Measurements from ENCODE around the gene RIPK1. TPM values are rescaled to one million over a fixed set of nuclear protein-coding genes. Genes with fewer than 3 reads are reported as not detected.
"Not testable (repeated sequence)": the region's sequence is repeated elsewhere in the genome, so short reads cannot be mapped to it uniquely, and the experiment has no call there.

Gene RIPK1
- total RNA-seq, 1 donor from 2014 or later: 4.9 TPM

DNA sequence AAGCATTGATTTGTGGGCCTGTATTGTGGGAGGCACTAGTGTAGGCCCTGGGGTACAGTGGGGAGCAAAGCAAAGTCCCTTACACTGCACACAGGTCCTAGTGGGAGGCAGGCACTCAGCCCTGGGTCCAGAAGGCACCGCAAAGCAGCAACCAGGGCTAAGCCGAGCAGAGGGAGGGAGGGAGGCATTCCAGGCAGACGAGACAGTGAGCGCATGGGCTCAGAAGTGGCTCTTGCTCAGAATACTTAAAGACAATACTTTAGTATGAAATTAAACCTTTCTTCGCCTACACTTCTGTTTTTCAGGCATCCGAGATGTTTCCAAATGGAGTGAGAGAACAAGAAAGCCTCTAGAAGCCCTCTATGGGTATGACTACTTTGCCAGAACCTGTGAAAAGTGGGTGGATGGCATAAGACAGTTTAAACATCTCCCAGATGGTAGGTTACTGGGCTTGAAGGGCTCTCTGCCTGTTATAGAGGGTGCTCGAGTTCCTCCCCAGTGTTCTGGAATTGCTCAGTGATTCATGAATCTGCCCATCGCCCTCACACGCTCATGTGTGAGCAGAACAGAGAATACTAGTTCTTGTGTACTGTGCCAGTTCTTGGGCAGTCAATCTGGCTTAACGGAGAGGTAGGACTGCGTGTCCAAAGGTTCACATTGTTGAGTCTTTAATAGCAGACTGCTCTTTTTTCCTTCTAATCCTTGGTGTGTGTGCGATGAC, 68.9 kb downstream of the RIPK1 start:
- Histone ChIP-seq H4K20me1 (ENCODE audit: low read depth) (no peaks in the 10 kb centered on the region), H3K27me3 (no peaks in the 10 kb centered on the region), H2AFZ (replicated peaks) (no peak overlapping the region), H3K79me2 (ENCODE audit: low read depth) (no peaks in the 10 kb centered on the region), H3K9me3 (ENCODE audit: low read depth) (no peaks in the 10 kb centered on the region), H3F3A (ENCODE audit: low read depth) (no peaks in the 10 kb centered on the region), H3K4me1 (no peaks in the 10 kb centered on the region), H3K27ac (no peak overlapping the region), H3K9ac (no peak overlapping the region), H3K4me3 (no peak overlapping the region), H3K4me2 (no peak overlapping the region), H3K36me3 (peaks cover 21% of the 10 kb centered on the region)
- no peak for TF ChIP-seq EZH2 (IDR thresholded peaks at IDR 0.05)
- Mint-ChIP-seq H3K9me3 (no peaks in the 10 kb centered on the region), H3K36me3 (peaks cover 51% of the 10 kb centered on the region), H3K4me1 (no peaks in the 10 kb centered on the region), H3K27ac (no peak overlapping the region), H3K4me3 (no peak overlapping the region), H3K27me3 (ENCODE audit: insufficient read depth, low read depth) (peaks cover 2% of the 10 kb centered on the region)
- no peak for DNase-seq (ENCODE audit: low spot score)

GRCh38 chr6:3137873-3138272, 69.6 kb downstream of the RIPK1 start:
- not testable (repeated sequence) for H3K4me2 ChIP-seq; H3K9ac ChIP-seq; H3K27ac Mint-ChIP-seq; H3K9me3 ChIP-seq (ENCODE audit: low read depth); DNase-seq (ENCODE audit: low spot score); H3K27me3 ChIP-seq; H2AFZ ChIP-seq (replicated peaks); H4K20me1 ChIP-seq (ENCODE audit: low read depth); H3K27me3 Mint-ChIP-seq (ENCODE audit: insufficient read depth, low read depth); H3K27ac ChIP-seq; H3K4me3 Mint-ChIP-seq; H3K4me1 ChIP-seq; H3K4me3 ChIP-seq; H3F3A ChIP-seq (ENCODE audit: low read depth); H3K79me2 ChIP-seq (ENCODE audit: low read depth); H3K9me3 Mint-ChIP-seq; H3K4me1 Mint-ChIP-seq
- H3K36me3 Mint-ChIP-seq: peaks cover 52% of the 10 kb centered on the region
- peaks cover 21% of the 10 kb centered on the region for H3K36me3 ChIP-seq

DNA sequence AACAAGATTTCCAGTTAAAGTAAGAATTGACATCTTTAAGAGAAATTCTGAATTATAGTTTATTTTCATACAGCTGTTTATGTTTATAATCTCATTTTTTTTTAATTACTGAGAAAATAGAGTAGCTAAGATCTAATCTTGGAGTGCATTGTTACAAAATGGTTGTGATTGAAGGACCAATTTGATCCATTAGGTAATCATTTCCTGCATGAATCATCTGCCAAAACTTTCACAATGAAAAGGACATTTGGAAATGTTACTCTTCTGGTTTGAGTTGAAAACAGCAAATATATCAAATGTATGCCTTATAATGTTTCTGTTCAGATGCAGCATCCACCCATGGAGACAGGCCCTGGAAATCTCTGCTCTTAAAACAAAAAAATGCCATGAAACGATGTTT, 70.0 kb downstream of the RIPK1 start:
- Histone ChIP-seq H3F3A (ENCODE audit: low read depth) (peaks cover 8% of the 10 kb centered on the region), H4K20me1 (ENCODE audit: low read depth) (no peaks in the 10 kb centered on the region), H3K4me3 (no peak overlapping the region), H3K9ac (no peak overlapping the region), H3K27ac (no peak overlapping the region), H3K4me1 (peaks cover 8% of the 10 kb centered on the region), H3K79me2 (ENCODE audit: low read depth) (no peaks in the 10 kb centered on the region), H3K9me3 (ENCODE audit: low read depth) (no peaks in the 10 kb centered on the region), H2AFZ (replicated peaks) (no peak overlapping the region), H3K4me2 (no peak overlapping the region), H3K36me3 (peaks cover 21% of the 10 kb centered on the region), H3K27me3 (no peaks in the 10 kb centered on the region)
- DNase-seq (ENCODE audit: low spot score): no peak
- Mint-ChIP-seq H3K36me3 (peaks cover 53% of the 10 kb centered on the region), H3K4me3 (no peak overlapping the region), H3K9me3 (no peaks in the 10 kb centered on the region), H3K27me3 (ENCODE audit: insufficient read depth, low read depth) (no peaks in the 10 kb centered on the region), H3K27ac (no peak overlapping the region), H3K4me1 (peaks cover 7% of the 10 kb centered on the region)
- TF ChIP-seq, protein P1, sequence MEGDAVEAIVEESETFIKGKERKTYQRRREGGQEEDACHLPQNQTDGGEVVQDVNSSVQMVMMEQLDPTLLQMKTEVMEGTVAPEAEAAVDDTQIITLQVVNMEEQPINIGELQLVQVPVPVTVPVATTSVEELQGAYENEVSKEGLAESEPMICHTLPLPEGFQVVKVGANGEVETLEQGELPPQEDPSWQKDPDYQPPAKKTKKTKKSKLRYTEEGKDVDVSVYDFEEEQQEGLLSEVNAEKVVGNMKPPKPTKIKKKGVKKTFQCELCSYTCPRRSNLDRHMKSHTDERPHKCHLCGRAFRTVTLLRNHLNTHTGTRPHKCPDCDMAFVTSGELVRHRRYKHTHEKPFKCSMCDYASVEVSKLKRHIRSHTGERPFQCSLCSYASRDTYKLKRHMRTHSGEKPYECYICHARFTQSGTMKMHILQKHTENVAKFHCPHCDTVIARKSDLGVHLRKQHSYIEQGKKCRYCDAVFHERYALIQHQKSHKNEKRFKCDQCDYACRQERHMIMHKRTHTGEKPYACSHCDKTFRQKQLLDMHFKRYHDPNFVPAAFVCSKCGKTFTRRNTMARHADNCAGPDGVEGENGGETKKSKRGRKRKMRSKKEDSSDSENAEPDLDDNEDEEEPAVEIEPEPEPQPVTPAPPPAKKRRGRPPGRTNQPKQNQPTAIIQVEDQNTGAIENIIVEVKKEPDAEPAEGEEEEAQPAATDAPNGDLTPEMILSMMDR (IDR thresholded peaks at IDR 0.05): no peak
- no peak for TF ChIP-seq EZH2phosphoT487 (IDR thresholded peaks at IDR 0.05)
- no peak for TF ChIP-seq EZH2 (IDR thresholded peaks at IDR 0.05)

- Histone ChIP-seq H3K4me3 (no peak overlapping the region), H2AFZ (replicated peaks) (no peak overlapping the region), H3K4me2 (no peak overlapping the region), H3K27me3 (no peaks in the 10 kb centered on the region), H3K4me1 (peaks cover 9% of the 10 kb centered on the region), H4K20me1 (ENCODE audit: low read depth) (no peaks in the 10 kb centered on the region), H3K79me2 (ENCODE audit: low read depth) (no peaks in the 10 kb centered on the region), H3K27ac (no peak overlapping the region), H3F3A (ENCODE audit: low read depth) (peaks cover 8% of the 10 kb centered on the region), H3K36me3 (peaks cover 21% of the 10 kb centered on the region), H3K9ac (no peak overlapping the region), H3K9me3 (ENCODE audit: low read depth) (no peaks in the 10 kb centered on the region)
- Mint-ChIP-seq H3K9me3 (no peaks in the 10 kb centered on the region), H3K4me3 (no peak overlapping the region), H3K36me3 (peaks cover 49% of the 10 kb centered on the region), H3K4me1 (peaks cover 10% of the 10 kb centered on the region), H3K27me3 (ENCODE audit: insufficient read depth, low read depth) (no peaks in the 10 kb centered on the region), H3K27ac (no peak overlapping the region)
- no peak for TF ChIP-seq EZH2 (IDR thresholded peaks at IDR 0.05)
- TF ChIP-seq, protein P1 (IDR thresholded peaks at IDR 0.05): no peak
- no peak for TF ChIP-seq EZH2phosphoT487 (IDR thresholded peaks at IDR 0.05)
- DNase-seq (ENCODE audit: low spot score): no peak
Observed at GRCh38 chr6:3139090-3139903, 71.0 kb downstream of the RIPK1 start.
